NCI-H2029 (cell line): ENCODE measurements around the gene MID1.

ENCODE experiments used
- DNase-seq: peaks from one replicate; lab custom pipeline; 2025; lab: John Stamatoyannopoulos, UW

The MID1 gene

DNA sequence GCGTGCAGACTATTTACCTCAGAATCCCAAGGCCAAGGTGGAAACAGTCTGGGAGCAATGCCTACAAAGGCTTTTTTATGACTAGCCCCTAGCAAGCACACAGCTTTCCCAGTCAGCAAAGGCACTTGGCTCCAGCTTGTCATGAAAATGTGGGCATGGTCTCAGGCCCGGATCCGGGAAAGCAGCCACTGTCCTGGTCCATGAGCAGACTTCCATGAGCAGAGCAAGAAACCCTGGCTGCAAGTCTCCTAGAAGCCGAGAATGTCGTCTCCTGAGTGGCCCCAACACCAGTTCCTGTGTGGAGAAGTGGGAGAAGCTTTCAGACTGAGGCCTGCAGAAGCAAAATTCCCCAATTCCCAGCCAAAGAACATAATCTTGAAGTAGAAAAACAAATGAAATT is 190.5 kb downstream of the MID1 start:
- no peak for DNase-seq

DNA sequence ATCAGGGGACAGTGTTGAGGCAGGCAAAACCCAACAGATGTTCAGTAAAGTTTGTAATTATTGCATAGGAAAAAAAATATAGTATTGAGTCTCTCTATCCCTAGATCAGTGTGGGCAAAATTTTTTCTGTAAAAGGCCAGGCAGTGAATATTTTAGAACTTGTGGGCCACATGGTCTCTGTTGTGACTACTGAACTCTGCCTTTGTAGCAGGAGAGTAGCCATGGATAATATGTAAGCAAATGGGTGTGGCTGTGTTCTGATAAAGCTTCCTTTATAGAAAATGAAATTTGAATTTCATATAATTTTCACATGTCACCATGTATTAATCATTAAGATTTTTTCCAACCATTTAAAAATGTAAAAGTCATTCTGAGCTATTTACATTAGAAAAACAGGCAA is 193.1 kb downstream of the MID1 start:
- no peak for DNase-seq

DNA sequence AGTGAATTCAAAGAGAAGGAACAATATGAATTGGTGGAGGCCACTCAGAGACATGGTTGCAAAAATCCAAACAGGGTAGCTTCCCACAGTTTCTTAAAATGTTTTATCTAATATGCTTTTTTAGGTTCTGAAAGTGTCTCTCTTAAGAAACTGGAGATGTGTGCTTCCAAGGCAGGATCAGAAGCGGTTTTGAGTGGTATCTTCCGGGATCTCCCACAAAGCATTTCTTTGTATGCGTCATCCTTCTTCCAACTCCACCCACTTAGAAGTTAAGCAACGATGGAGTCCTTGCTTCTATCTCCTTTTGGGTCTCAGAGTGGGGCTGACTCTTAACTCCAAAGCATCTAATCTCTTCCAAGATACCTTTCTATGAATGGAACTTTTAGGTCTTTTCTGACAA is 196.7 kb downstream of the MID1 start:
- no peak for DNase-seq

DNA sequence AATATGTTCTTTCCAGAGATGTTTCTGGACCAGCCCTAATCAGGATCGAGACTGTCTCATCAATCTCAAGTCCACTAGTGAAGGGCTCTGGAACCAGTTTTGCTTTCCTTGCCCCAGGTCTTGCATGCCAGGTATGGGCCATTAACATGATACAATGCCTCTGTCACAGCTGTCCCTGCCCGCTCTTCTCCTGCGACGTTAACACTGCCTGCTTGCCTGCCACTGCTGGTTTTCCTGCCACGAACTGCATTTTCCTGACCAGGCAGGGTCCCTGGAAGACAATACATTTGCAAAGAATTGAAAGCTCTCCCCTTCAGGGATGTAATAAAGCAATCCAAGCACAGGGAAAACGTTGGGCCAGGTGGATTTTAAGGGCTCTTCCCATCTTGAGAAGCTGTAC is 200.3 kb downstream of the MID1 start:
- DNase-seq: no peak

DNA sequence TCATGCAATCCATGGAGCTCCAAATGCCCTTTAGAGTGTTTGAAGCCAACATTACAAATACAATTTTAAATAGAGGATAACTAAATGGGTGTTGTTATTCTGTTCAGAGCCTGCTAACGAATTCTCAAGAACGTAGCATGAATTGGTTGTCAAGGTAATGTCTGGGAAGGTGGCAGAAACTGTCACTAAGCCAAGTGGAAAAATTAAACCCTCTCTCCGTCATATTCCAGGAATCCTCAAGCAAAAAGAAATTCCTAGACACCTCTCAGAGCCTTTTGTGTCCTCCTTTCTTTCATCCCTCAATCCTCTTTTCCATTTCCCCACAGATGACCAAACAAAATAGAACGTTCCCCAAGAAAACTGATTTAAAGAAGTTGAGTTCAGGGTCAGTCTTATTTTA is 204.0 kb downstream of the MID1 start:
- no peak for DNase-seq

DNA sequence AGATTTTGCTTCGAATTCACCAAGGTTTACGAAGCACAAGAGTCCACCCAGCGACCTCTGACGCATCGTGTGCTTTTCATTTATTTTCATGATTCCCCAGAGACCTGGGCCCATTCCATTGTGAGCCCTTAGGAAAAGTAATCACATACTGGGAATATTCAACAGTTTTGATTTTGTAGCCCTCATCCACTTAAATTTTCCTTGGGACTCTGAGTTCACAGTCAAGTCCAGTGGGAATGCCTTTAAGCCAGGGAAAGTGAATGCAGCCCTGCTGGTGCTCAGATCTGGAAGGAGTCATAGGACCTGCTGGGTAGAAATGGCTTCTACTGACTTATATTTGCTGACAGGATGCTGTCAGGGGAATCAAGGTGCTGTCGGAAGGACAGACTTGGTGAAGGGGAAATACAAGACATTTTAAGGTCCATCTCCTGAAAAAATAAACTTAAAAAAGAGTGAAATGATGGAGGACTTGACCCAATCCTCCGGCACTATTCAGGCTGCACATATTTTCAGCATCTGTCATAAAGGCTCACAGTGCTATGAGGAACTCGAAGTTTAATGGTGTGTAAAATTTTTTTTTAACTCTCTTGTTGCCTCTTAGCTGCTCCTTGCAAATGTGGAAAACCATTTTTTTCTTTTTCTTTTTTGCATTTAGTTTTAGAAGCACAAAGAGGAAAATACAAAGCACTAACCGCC is 204.9 kb downstream of the MID1 start:
- no peak for DNase-seq

DNA sequence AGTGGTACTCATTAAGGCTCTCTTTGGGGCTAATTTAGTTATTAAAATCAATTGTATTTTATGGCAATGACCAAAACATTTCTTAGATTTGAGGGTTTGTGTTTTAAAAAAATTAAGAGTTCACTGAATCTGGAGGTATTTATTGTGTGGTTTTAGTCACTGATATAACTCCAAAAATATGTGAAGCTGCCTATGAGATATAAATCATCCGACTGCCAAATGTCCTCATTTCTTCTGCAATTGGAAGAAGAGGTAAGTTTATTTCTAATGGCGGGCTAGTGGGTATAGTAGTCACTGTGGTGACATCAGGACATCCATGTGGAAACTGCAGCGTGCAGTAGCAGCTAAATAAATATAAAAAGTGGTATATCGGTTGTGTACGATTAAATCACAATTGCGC is 205.5 kb downstream of the MID1 start:
- no peak for DNase-seq

DNA sequence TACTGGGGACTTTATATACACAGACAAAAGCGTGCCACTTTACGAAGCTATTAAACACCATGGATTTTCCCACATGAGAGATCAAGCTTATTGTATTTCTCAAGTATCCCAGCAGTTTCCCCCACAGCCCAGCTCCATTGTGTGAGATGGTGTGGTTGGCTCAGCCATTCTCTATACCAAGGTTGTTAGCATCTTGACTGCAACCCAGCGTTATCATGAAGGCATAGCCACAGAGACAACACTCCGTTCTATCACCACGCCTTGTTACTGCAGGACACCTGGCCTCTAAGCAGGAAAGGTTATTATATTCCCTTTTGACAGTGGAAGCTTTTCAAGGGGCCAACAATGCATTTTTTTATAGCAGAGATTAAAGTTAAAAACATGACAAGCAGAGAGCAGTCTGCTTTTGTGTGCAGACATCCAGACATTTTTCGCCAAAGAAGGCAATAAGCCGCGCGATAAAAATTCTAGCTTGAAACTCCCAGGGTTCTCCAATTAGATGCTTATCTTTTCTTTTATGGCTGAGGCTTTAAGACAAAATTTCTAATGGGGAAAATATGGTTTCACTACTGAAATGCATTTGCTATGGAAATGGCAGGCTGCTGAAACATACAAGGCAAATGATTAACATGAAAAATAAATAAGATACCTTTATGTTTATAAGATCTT is 206.1 kb downstream of the MID1 start:
- DNase-seq: no peak

DNA sequence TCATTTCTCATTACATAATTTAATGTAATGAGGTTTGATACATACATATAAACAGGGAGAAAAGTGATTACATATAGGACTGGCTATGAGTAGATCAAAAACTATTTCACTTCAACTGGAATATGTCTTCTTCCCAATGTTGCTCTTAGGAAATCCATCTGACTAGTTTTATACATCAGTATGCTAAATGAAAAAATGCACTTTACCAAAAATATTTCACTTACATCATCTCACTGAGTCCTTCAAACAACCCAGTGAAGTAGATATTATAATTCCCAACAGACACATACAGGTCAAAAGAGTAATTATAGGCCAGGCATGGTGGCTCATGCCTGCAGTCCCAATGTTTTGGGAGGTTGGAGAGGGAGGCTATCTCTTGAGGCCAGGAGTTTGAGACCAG is 215.9 kb downstream of the MID1 start:
- DNase-seq: no peak

DNA sequence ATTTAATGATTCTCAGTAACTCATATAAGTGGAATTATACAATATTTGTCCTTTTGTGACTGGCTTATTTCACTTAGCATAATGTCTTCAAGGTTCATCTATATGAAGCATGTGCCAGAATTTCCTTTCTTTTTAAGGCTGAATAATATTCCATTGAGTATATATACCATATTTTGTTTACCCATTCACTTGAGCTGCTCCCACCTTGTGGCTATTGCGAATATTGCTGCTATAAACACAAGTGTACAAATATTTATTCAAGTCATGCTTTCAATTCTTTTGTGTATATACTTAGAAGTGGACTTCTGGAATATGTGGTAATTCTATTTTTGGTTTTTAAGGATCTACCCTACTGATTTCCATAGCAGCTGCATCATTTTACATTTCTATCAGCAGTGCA is 219.1 kb downstream of the MID1 start:
- DNase-seq: no peak

DNA sequence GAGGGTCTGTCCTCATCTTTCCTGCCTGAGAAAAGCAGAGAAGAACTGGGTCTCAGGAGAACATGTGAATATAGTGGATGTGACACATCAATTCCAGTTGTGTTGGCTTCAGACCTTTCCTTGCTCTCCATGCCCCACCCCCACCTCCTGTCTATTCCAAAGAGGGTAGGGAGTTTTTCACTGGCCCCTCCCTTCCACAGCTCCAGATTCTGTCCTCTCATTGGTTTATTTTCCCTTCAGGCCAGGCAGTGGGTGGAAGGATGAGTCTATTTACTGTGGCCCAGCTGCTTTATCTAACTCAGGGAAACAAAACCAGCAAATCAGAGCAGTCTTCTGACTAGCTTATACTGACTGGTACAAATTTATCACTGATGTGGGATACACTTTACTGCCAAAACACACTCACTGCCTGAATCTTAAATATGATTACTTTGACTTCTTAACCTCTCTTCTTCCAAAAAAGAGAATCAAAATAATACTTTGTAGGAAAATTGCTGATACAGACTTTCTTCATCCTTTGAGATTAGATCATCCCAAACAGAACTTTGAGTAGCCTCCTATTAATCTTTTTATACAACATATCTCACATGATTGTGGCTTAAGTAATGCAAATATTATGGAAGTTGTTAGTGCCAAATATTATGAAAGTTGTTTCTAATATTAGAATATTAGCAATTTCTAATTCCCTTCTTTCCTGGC is 221.2 kb downstream of the MID1 start:
- DNase-seq: no peak

DNA sequence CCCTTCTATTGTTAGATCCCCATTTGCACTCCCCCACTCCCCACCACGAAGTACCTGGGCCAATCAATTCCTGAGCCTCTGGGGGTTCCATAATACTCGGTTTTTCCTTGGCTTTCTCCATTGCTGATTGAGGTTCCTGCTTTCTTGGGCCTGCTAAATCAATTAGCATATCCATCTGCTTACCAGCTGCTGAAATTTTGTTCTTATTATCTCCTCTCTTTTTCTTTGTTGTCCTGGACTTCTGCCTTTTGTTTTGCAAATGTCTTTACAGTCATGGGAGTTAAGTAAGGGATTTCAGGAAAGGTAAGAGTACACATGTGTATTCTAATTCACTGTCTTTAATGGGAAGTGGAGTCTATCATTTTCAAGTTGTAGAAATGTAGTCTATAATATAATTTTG is 222.2 kb downstream of the MID1 start:
- no peak for DNase-seq

DNA sequence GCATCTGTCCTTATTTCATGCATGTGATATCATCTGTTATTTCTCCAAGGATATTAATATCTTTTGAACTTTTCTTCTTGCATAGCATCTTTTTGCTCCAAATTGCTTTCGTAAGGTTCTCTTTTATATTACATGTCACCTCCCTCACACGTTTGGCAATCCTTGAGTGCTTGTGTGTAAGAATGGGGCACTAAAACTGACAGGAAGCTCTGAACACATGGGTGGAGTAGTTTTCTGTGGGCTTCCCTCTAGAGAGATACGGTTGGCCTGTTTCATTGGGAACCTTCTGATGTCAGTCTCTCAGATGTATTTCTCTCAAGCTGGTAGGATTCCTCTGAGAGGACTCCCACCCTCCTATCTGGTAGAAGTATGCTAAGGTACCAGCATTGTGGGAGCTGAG is 223.0 kb downstream of the MID1 start:
- no peak for DNase-seq

DNA sequence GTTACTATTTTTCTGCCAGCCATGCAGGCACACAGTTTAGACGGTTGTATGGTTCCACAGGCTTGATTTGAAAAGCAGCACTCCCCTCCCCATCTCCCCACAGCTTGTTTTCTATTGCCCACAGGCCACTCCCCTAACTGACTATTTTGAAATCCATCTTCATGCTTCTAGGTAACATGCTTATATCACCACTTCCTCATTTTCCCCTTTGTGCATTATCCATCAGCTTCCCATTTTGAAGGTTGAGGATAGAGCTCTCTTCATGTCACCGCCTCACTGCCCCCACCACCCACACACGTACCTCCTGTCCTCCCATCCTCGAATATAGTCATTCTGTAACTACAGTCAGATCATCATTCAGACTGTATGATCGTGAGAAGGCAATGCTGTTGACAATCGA is 224.7 kb downstream of the MID1 start:
- DNase-seq: no peak
